GM19025 (cell line): ENCODE data around the gene ATAD3A.
A peak's percentile ranks its signal among the peaks of the same experiment; 100 is the strongest.
"Not testable (repeated sequence)": the region's sequence is repeated elsewhere in the genome, so short reads cannot be mapped to it uniquely, and the experiment has no call there.

ENCODE experiments used
- ATAC-seq: cut with Tn5 transposase; IDR thresholded peaks from one replicate; pipeline ENCODE4 v1.9.1; 2021; ENCODE audit warnings: mild to moderate bottlenecking, low read depth, moderate library complexity; ENCODE audit not compliant: unreplicated experiment

Gene ATAD3A

GRCh38 chr1:1552263-1552639 lies 40.3 kb downstream of the ATAD3A start:
- no peak for ATAC-seq

GRCh38 chr1:1553821-1554494 lies 42.0 kb downstream of the ATAD3A start:
- no peak for ATAC-seq

GRCh38 chr1:1554550-1554925 lies 42.6 kb downstream of the ATAD3A start:
- no peak for ATAC-seq

- ATAC-seq: no peak
Measured at GRCh38 chr1:1554926-1555915, 43.3 kb downstream of the ATAD3A start.

- no peak for ATAC-seq
Measured at GRCh38 chr1:1556505-1556904, 44.5 kb downstream of the ATAD3A start.

- ATAC-seq: not testable (repeated sequence)
Measured at GRCh38 chr1:1556961-1557360, 45.0 kb downstream of the ATAD3A start.

GRCh38 chr1:1557688-1558087 lies 45.7 kb downstream of the ATAD3A start:
- ATAC-seq: not testable (repeated sequence)

- ATAC-seq: no peak
Measured at GRCh38 chr1:1558591-1558990, 46.6 kb downstream of the ATAD3A start.

GRCh38 chr1:1559066-1559465 lies 47.1 kb downstream of the ATAD3A start:
- no peak for ATAC-seq

GRCh38 chr1:1560178-1560577 lies 48.2 kb downstream of the ATAD3A start:
- ATAC-seq: no peak

- no peak for ATAC-seq
Measured at GRCh38 chr1:1561801-1562470, 50.0 kb downstream of the ATAD3A start.

- ATAC-seq: no peak
Measured at GRCh38 chr1:1562556-1563195, 50.7 kb downstream of the ATAD3A start.

- ATAC-seq: no peak
Measured at GRCh38 chr1:1563688-1564087, 51.7 kb downstream of the ATAD3A start.

- no peak for ATAC-seq
Measured at GRCh38 chr1:1564268-1564667, 52.3 kb downstream of the ATAD3A start.

GRCh38 chr1:1565340-1565739 lies 53.4 kb downstream of the ATAD3A start:
- no peak for ATAC-seq

GRCh38 chr1:1567152-1567875 lies 55.4 kb downstream of the ATAD3A start:
- ATAC-seq: no peak

GRCh38 chr1:1567891-1568291 lies 55.9 kb downstream of the ATAD3A start:
- ATAC-seq: no peak

- no peak for ATAC-seq
Measured at GRCh38 chr1:1569341-1569740, 57.4 kb downstream of the ATAD3A start.

- ATAC-seq: peak; percentile 61
Measured at GRCh38 chr1:1573843-1574720, 62.1 kb downstream of the ATAD3A start.
